HG03521 (cell line): ENCODE measurements around the gene KLK7.
"Not testable (repeated sequence)": the region's sequence is repeated elsewhere in the genome, so short reads cannot be mapped to it uniquely, and the experiment has no call there.

Source experiments
- ATAC-seq: cut with Tn5 transposase; IDR thresholded peaks from one replicate; pipeline ENCODE4 v1.9.1; 2021; ENCODE audit warnings: mild to moderate bottlenecking, moderate library complexity; ENCODE audit not compliant: unreplicated experiment

Gene KLK7

GRCh38 chr19:51012661-51013190, 29.0 kb upstream of the KLK7 start:
- ATAC-seq: no peak

- no peak for ATAC-seq
These were observed 26.5 kb upstream of the KLK7 start for GRCh38 chr19:51010066-51010795.

- no peak for ATAC-seq
These were observed 25.6 kb upstream of the KLK7 start for GRCh38 chr19:51009061-51009891.

DNA sequence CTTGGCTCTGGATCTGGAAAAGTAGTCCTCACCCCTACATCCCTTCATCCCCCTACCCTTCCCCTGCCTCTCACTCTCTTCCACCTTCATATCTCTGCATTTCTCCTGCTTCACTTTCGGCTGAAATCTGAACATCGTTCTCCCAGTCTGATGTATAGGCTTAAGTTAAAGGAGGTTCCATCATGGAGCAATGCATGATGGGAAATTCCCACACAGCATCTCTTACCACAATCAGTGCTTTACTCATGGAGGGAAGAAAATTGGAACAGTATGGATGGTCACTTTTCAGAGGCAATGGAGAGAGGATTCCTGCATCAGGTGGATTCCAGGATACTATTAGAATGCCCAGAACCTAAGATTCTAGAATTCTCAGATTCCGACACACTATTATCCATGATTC, 23.8 kb upstream of the KLK7 start:
- no peak for ATAC-seq

DNA sequence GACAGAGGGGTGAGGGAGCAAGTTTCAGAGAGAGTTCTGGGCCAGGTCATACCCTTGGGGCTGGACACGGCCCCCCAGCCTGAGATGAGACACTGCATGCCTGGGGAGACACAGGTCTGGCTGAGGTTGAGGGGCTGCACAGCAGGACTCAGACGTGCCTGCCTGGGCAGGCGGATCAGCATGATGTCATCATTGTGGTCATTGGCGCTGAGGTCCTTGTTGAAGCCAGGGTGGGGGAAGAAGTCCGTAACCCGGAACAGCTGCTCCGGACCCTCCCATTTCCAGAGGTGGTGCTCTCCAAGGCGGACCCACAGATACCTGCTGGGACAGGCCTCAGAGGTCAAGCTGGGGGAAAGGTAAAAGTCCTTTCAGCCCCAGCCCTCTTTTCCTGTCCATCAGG, 22.7 kb upstream of the KLK7 start:
- no peak for ATAC-seq

GRCh38 chr19:51005248-51005647, 21.5 kb upstream of the KLK7 start:
- ATAC-seq: no peak

DNA sequence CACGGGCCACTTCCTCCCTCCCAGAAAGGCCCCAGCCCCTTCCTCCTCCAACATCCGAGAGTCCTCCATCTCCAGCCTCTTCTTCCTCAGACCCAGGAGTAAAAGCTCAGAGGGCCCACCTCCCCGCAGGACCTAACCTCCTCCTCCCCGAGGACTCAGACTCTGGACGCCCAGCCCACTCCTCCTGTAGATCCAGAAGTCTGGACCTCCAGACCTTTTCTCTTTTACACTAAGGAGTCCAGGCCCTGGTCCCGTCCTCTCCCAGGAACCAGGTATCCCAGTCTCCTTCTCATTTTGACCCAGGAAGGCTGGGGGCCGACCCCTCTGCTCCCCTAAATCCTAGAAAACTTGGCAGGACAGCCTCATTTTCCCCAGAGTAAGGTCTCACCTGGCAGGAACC, 19.6 kb upstream of the KLK7 start:
- no peak for ATAC-seq

- no peak for ATAC-seq
These were observed 19.0 kb upstream of the KLK7 start for GRCh38 chr19:51002542-51003311.

DNA sequence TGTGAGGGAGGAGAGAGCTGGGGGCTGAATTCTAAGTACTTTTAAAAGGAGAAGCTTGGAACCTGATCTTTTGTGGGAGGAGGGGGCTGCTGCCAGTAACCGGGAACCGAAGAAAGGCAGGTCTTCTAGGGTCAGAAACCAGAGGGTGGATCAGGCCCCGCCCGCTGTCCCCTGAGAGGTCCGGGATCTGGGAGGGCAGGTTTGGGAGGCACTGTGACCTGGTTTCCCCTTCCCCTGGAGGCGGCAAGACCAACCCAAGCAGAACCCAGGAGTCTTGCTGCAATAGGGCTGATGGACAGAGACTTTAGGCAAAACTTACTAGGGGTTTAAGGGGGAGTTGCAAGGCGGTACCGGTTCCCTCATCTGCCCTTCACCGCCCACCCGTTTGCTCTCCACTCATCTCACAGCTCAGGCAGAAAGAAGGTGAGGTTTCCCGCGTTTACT, 18.4 kb upstream of the KLK7 start:
- no peak for ATAC-seq

DNA sequence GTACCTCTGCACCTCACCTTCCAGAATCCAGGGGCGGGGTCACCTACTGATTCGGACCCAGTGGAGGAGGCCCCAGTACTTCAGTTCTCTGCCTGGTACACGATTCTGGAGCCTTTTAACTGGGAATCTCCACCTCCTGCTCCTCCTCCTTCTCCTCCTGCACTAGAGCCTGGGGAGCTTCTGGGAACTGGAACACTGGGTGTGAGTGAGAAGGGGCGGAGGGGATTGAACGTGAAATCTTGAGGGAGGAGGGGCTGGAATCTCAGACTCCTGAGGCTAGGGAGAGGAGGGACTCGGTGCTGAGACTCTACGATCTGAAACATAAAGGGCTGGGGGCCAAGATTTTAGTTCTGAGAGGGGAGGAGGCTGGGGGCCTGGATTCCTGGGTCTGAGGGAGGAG, 17.8 kb upstream of the KLK7 start, which contains the start of gene KLK8:
KLK8 (minus strand) TSS at position 90 of the 400 bp plus-strand sequence. CDS start 437 bp downstream, outside the sequence.
- ATAC-seq: no peak

DNA sequence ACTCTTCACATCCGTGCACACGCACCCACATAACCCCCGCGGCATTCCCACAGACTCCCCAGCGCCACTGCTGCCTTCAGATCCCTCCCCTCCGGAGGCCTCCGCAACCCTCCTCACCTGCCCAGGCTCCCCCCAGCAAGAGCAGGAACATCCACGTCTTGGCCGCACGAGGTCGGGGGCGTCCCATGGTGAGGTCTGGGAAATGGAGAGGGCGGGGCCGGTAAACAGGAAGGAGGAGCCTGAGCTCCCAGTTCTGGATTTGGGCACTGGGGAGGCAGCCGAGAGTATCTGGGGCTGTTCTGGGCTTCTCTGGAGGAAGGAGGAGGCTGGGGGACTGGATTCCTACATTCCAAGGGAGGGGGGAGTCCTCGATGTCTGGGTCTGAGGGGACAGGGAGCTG, 17.3 kb upstream of the KLK7 start:
- no peak for ATAC-seq

DNA sequence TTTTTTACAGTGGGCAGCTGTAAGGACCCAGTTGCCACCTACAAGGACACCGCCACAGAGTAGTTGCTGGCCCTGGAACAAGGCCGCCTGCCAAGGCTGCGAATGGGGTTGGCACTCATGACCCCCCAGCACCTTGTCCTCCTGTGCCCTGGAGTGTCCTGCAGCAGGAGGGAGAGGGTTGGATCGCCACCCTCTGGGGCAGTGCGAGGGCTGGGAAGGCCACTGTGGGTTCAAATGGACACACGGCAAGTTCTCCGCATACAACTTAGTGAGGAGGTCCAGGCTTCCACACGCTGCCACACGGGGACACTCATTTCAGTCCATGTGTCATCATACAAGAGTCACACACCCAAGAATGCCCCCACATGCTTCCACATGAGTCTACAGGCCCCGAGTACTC, 16.7 kb upstream of the KLK7 start:
- no peak for ATAC-seq

GRCh38 chr19:50998686-50999085, 15.0 kb upstream of the KLK7 start:
- no peak for ATAC-seq

DNA sequence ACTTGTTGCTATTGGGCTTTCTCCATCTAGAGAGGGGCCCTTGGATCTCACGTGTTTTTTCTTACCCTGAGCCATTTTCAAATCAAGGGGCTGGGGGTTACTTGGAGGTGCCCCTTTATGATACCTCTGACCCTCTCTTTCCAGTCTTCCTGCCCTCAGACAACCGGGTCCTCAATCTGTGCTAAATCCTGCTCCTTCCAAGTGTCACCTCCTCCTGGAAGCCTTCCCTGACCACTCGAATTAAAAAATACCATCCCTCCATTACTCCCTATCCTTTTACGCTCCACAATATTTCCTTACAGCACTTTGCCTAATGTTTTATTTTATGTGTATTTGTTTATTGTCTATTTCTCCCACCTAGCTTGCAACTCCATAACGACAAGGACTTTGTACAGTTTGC, 14.3 kb upstream of the KLK7 start:
- no peak for ATAC-seq

- ATAC-seq: no peak
These were observed 10.4 kb upstream of the KLK7 start for GRCh38 chr19:50994129-50994528.

- no peak for ATAC-seq
These were observed 8.9 kb upstream of the KLK7 start for GRCh38 chr19:50992666-50993035.

DNA sequence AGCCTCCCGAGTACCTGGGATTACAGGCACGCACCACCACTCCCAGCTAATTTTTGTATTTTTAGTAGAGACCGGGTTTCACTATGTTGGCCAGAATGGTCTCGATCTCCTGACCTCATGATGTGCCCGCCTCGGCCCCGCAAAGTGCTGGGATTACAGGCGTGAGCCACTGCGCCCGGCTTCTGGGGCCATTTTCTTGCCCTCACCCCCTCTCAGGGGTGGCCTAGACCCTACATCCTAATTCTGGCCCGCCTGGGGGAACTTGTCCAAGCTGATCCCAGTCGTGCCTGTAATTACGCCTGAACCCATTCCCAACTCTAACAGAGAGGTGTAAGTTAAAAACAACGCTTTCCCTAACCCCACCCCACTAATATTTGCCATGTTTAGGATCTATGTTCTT, 699 bp upstream of the KLK7 start:
- ATAC-seq: not testable (repeated sequence)

DNA sequence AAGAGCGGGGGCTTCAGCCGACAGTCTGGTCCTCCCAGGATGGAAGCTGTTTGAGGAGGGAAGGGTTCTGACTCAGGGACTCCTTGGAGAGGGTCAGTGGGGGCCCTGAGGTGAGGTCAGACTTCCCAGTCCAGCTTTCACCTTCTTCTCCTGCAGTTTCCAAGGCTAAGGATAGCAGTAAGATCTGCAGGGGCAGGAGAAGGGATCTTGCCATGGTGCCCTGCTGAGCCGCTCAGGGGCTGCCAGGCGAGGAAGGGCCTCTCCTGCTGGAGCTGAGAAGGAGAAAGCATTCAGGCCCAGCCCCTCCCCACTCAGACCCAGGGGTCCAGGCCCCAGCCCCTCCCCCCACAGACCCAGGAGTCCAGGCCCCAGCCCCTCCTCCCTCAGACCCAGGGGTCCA, 1.5 kb downstream of the KLK7 start:
- no peak for ATAC-seq

DNA sequence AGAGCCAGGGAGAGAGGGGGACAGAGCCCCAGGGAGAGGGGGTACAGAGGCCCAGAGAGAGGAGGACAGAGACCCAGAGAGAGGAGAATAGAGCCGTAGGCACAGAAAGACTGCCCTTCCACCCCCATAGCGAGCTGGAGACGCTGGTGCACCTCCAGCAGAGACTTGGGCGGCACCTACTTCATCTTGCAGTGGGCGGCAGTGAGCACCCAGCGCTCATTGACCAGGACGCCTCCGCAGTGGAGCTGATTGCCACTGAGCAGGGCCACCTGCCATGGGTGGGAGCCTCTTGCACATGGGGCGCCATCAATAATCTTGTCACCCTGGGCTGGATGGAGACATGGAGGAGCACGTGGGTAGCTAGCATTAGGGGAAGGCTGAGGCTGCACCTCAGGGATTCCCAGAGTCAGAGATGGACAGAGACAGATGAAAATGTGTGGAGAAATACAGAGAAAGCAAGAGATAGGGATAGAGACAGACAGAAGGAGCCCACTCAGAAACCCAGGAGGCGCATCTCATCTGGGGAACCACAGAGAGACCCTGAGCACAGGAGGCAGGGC, 2.0 kb downstream of the KLK7 start:
- ATAC-seq: no peak

DNA sequence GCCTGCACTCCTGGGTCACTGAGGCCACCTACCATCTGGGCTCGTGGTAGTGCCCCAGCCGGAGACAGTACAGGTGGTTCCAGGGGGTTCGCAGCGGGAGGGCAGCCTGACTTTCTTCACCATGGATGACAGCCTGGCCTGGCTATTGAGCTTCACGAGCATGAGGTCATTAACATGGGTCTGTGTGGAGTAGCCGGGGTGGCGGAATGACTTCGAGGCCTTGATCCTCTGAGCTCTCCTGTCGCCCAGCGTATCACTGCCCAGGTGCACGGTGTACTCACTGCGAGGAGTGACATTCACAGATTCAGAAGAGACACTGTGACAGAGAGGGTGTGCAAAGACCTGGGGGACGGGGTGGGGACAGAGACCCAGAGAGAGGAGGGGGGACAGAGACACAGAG, 3.5 kb downstream of the KLK7 start:
- ATAC-seq: no peak

DNA sequence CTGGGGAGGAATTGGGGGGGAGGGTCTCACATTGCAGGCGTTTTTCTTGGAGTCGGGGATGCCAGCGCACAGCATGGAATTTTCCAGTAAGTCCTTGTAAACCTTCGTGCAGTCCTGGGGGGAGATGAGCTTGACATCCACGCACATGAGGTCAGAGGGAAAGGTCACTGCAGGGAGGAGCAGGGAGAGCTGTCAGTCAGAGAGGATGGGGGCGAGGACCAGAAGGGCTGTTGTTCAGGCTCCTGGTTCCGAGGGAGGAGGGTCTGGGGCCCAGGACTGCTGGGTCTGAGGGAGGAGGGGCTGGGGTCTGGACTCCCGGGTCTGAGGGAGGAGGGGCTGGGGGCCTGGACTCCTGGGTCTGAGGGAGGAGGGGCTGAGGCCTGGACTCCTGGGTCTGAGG, 4.0 kb downstream of the KLK7 start:
- ATAC-seq: no peak
